Measurements from ENCODE around the gene CYP2B6.
"Not testable (repeated sequence)": the region's sequence is repeated elsewhere in the genome, so short reads cannot be mapped to it uniquely, and the experiment has no call there.

DNA sequence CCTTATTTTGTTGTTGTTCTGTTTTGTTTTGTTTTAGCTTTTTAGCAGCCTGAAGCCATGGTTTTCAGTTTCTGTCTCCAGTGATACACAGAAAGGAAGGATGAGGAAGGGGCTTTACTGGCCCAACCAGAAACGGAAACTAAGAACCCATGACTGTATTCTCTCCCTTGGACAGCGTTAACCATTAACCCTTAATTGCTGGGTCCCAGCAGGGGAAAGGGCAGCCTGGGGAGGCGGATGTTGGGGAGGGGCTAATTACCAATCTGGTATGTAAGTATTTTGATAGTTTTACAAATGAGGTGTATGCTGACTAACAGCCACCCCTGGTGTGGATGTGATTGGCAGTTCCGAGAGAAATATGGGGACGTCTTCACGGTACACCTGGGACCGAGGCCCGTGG is 12.6 kb downstream of the CYP2B6 start:
- TF ChIP-seq CTCF (conservative IDR thresholded peaks at IDR 0.05 in 1 of 2, IDR thresholded peaks at IDR 0.05 in 1 of 2; ENCODE audit: low read depth in 1 of 2, low read length in 2 of 2); EZH2 (IDR thresholded peaks at IDR 0.05; ENCODE audit: low read length, missing control alignments): not testable (repeated sequence)

Data from fibroblast of lung (primary cell).